SK-N-MC (cell line): ENCODE results near the gene PLEKHS1.

Source experiments
- EZH2 ChIP-seq: fragments of 200-600 bp; sonication (generic); IDR thresholded peaks from one replicate; pipeline ENCODE4 v1.6.1; 2017; ENCODE audit warnings: antibody characterized with exemption
- POLR2AphosphoS5 ChIP-seq: IDR thresholded peaks from 2 replicates; pipeline ENCODE4 v1.6.1; 2012; ENCODE audit warnings: mild to moderate bottlenecking, low read depth, low read length, borderline replicate concordance

- TF ChIP-seq EZH2 = no peak
- TF ChIP-seq POLR2AphosphoS5 = no peak
Measured at GRCh38 chr10:113801569-113801968, 50.1 kb downstream of the PLEKHS1 start.
